ENCODE results near the gene TMEM201.

Gene TMEM201

DNA sequence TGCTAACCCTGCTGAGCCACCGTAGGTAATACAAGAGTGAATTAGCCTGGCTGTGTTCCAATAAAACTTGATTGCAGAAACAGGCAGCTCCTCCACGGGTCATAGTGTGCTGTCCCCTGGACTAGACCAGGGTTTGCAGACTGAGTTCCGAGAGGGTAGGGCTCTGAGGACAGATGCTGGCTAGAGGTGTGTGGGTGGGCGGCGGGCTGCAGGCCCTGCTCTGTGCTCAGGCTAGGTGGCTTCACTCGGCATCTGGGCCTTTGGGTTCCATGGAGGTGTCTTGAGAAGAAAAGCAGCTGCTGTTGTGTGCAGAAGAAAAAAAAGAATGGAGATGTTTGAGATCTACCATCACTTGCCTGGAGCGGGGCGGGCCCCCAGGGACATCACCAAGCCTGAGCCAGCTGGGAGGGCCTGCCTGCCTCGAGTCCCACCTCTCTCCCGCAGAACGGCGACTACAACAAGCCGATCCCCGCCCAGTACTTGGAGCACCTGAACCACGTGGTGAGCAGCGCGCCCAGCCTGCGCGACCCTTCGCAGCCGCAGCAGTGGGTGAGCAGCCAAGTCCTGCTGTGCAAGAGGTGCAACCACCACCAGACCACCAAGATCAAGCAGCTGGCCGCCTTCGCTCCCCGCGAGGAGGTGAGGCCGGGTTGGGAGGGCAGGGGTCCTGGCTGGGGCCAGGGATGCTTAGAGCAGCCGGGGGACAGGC, 7.9 kb downstream of the TMEM201 start:
- peak; percentile 61 for DNase-seq
- TF ChIP-seq CTCF (IDR thresholded peaks at IDR 0.05; ENCODE audit: low read depth, low read length): no peak
- Histone ChIP-seq H3K9me3 (no peaks in the 10 kb centered on the region), H3K36me3 (peaks cover 30% of the 10 kb centered on the region), H3K4me3 (ENCODE audit: low read depth, low read length) (no peak overlapping the region), H3K4me1 (peaks cover 50% of the 10 kb centered on the region), H3K27me3 (no peaks in the 10 kb centered on the region)

GRCh38 chr1:9597361-9598315, 8.9 kb downstream of the TMEM201 start:
- no peaks in the 10 kb centered on the region for H3K27me3 ChIP-seq
- H3K4me1 ChIP-seq: peaks cover 39% of the 10 kb centered on the region
- TF ChIP-seq CTCF (IDR thresholded peaks at IDR 0.05; ENCODE audit: low read depth, low read length): no peak
- no peak for DNase-seq
- no peaks in the 10 kb centered on the region for H3K9me3 ChIP-seq
- peaks cover 38% of the 10 kb centered on the region for H3K36me3 ChIP-seq
- H3K4me3 ChIP-seq (ENCODE audit: low read depth, low read length): no peak overlapping the region

DNA sequence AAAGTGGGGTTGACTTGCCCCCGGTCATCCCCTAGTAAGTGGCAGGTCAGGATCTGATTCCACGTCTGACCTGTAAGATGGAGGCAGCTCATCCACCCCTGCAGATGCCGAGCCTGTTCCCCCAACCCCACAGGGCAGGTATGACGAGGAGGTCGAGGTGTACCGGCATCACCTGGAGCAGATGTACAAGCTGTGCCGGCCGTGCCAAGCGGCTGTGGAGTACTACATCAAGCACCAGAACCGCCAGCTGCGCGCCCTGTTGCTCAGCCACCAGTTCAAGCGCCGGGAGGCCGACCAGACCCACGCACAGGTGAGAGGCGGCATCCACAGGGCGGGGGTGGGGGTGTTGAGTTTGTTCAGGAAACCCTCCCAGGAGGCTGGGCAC, 9.6 kb downstream of the TMEM201 start:
- H3K4me3 ChIP-seq (ENCODE audit: low read depth, low read length): no peak overlapping the region
- no peak for DNase-seq
- no peaks in the 10 kb centered on the region for H3K9me3 ChIP-seq
- H3K4me1 ChIP-seq: peaks cover 33% of the 10 kb centered on the region
- no peaks in the 10 kb centered on the region for H3K27me3 ChIP-seq
- peaks cover 44% of the 10 kb centered on the region for H3K36me3 ChIP-seq
- no peak for TF ChIP-seq CTCF (IDR thresholded peaks at IDR 0.05; ENCODE audit: low read depth, low read length)

DNA sequence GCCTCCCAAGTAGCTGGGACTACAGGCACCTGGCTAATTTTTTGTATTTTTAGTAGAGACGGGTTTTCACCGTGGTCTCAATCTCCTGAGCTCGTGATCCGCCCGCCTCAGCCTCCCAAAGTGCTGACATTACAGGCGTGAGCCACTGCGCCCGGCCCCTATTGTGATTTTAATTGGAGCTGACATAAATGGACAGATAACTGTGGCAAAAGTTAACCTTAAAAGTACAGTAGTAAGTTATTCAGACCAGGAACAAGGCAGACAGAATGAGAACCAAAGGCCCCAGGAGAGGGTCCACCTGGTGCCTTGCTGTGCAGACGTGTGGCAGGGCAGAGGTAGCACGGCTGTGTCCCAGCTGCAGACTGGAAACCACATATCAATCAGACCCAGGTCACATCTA, 11.0 kb downstream of the TMEM201 start:
- Histone ChIP-seq H3K36me3 (peaks cover 44% of the 10 kb centered on the region), H3K4me1 (peaks cover 26% of the 10 kb centered on the region), H3K9me3 (no peaks in the 10 kb centered on the region), H3K27me3 (no peaks in the 10 kb centered on the region), H3K4me3 (ENCODE audit: low read depth, low read length) (no peak overlapping the region)
- TF ChIP-seq CTCF (IDR thresholded peaks at IDR 0.05; ENCODE audit: low read depth, low read length): no peak
- no peak for DNase-seq

DNA sequence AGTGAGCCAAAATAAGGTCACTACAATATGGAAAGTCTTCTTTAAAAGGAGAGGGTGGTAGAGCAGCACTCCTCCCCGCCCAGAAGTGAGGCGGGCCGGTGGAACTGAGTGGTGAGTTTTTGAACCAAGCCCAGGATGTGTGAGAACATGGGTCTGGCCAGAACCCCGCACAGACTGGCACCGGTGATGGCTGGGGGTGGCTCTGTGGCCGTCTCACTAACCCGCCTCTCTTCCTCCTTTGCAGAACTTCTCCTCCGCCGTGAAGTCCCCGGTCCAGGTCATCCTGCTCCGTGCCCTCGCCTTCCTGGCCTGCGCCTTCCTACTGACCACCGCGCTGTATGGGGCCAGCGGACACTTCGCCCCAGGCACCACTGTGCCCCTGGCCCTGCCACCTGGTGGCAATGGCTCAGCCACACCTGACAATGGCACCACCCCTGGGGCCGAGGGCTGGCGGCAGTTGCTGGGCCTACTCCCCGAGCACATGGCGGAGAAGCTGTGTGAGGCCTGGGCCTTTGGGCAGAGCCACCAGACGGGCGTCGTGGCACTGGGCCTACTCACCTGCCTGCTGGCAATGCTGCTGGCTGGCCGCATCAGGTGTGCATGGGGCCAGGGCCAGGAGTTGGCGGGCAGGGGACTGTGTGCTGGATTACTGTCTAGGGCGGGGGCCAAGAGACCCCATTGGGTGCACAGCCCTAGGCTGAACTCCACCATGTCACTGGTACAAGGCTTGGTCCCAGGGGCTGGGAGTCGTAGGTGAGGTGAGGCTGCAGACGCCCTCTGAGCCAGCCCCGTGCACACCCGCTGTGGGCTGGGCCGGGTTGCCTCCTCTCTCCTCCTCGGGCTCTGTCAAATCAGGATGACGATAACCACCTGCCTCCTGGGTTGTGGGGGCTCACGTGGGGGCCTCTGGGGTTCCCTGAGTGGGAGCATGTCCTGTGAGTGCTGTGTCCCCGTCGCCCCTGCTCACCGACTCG, 12.4 kb downstream of the TMEM201 start:
- H3K27me3 ChIP-seq: no peaks in the 10 kb centered on the region
- no peaks in the 10 kb centered on the region for H3K9me3 ChIP-seq
- no peak for TF ChIP-seq CTCF (IDR thresholded peaks at IDR 0.05; ENCODE audit: low read depth, low read length)
- no peak overlapping the region for H3K4me3 ChIP-seq (ENCODE audit: low read depth, low read length)
- DNase-seq: no peak
- H3K36me3 ChIP-seq: peaks cover 50% of the 10 kb centered on the region
- peaks cover 19% of the 10 kb centered on the region for H3K4me1 ChIP-seq

All from BE2C (cell line).